HG02870 (cell line): ENCODE measurements around the gene CLDN11.

Experiments
- ATAC-seq: cut with Tn5 transposase; IDR thresholded peaks from one replicate; pipeline ENCODE4 v1.9.1; 2021; ENCODE audit warnings: mild to moderate bottlenecking, moderate library complexity; ENCODE audit not compliant: unreplicated experiment

The CLDN11 gene

DNA sequence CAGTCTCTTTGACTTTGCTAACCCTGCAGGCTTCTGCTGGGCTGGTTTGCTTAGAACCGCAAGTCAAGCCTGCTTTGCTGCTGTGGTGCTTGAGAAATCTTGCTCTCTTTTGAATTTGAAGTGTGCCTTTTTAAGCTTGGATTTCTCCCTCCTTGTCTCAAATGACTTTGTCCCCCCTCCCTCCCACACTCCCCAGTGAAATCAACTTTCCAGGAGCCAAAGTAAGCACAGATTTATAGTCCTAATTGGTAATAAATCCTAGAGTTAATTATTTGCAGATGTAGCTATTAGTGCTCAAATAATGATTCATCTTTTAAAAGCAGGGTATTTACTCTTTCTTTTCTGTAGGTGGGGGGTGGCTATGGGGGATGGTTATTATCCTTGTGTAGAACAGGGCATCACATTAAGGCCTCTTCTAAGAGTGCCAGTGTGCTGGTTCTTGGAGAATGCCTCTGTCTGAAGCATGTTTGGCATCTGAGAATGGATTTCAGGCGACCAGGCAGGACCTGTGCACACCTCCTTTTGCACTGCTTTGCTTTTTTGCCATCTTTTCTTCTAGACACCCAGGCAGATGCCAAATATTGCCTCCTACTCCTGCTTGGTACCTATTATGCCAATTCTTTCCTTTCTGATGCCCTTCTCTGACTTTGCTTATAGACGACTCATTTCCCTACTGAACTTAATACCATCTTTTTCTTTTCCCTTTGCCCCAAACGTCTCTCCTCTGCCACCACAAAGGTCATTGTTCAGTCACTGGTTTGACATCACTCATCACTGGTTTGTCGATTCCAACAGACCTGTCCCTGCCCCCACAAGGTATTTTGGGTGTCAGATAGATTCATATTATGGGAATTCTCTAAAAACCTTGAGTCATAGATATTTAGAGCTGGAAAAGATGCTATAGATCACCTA is 50.7 kb downstream of the CLDN11 start:
- ATAC-seq: no peak

DNA sequence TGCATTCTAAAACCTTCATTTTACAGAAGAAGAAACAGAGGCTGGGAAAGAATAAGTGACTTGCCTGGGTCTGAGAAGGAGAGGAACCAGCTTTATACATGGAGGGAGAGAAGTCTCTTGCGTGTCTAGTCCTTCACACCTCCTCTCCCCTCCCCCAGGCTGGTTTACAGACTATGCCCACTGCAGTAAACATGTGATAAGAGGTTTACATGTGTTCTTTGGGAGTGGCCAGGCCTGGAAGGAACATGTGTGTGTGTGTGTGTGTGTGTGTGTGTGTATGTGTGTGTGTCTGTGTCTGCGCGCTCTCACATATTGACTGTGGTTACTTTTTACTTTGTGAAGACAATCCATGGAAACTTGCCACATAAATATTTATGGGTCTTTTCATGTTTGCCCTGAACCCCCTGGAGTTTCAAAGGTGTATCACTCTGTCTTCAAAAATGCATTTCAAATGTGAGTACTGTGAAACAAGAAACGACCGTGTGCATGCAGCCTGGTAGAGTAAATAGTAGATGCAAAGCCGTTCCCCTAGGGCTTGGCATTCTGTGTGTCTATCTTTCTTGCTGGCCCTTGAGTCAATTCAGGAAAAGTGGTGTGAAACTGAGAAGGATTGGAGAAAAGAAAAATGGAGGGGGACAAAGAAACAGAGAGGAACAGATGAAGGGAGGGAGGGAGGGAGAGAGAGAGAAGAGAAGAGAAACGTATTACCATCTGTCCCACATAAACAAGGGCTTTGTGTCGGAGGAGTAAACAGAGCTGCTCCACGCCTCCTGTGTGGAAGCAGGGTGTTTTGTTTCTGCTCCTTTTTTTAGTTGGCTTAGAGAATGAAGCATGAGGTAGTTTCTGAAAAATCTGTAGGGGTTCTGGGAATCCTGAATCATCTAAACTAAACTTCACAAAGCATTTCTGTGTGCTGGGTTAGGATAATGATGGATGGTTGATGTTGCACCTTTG is 51.7 kb downstream of the CLDN11 start:
- ATAC-seq: no peak

DNA sequence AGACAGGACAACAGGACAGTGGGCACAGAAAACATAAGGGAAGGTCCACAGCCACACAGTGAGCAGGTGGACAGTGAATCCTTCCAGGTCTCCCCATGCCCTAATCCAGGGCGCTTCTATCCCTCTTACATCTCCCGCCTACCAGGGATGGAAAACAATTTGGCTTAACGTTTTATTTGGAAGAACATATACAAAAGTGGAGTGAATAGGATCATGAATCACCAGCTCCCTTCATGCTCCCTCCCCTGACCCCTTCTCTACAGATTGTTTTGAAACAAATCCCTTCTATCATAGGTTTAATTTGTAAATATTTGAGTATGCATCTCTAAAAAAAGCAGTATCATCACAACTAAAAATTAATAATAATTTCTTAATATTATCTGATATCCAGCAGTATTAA is 52.5 kb downstream of the CLDN11 start:
- ATAC-seq: no peak

DNA sequence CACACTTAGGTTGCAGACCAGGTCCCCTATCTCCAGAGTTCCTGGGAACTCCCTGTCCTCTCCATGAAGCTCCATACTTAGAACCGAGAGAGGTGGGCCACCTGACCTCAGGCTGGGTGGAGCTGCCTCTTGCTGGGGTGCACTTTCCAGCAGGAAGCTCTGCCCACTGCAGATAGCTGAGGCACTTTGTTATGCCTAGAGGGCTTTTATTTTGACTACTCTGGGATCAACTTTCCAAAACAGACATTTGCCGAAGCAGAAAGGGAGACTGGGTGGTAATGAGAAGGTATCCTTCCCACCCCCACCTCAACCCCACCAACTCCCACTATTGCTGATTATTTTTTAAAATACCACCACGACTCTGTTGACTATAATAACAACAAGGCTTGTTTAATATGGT is 54.7 kb downstream of the CLDN11 start:
- no peak for ATAC-seq

DNA sequence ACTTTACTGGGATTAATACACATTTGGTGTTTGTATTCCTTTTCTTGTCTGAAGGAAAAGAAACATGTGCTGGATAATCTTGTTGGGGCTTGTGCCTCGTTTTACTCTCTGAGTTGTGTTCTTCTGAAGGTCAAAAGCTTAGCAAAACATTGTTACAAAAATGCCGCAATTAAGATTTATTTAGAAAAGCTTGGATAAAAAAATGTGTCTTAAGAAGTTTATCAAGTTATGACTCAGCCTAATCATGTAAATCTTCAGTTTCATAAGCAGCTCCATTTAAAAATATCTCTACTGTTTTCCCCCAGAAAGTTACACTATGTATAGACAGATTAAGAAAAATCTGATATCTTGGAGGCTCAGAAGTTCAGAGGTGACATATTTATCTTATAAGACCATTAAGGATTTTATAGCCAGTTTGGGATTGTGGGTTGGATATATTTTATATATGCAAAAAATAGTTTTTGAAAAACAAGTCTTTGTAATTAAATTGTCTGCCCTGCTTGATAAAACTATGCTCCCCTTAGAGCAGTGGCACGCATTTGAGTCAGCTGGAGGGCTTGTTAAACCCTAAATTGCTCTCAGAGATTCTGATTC is 56.5 kb downstream of the CLDN11 start:
- no peak for ATAC-seq

DNA sequence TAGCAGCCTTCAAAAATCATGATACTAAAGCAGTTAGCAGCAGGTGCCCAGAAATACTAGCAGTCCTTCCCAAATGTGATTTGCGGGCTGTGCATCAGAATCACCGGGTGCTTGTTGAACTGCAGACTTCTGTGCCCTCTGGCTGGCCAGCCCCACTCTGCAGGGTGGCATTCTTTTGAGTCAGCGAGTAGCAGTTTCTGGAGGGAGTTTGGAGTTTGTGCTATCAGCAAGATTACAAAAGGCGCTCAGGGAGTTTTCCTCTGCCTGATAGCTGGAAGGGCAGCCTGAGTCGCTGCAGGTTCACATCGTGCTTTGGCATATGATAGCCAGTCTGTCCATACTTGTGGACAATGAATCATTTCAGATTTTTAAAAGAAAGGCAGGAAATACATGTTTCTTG is 57.6 kb downstream of the CLDN11 start:
- no peak for ATAC-seq

DNA sequence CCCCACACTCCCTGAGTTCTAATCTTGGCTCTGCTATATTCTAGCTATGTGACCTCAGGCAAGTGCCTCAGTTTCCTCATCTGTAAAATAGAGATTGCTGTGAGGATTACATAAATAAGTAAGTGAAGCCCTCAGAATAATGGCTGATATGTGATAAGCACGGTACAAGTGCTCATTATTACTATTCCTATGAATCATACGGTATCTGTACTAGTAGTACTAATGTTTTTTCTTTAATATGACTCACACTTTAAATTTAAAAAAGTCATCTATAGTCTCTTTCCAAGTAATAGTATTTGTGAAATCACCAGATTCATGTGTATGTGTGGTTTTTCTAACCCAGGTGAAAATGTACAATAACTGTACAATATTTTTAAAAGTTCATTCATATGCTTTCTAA is 58.7 kb downstream of the CLDN11 start:
- ATAC-seq: no peak

DNA sequence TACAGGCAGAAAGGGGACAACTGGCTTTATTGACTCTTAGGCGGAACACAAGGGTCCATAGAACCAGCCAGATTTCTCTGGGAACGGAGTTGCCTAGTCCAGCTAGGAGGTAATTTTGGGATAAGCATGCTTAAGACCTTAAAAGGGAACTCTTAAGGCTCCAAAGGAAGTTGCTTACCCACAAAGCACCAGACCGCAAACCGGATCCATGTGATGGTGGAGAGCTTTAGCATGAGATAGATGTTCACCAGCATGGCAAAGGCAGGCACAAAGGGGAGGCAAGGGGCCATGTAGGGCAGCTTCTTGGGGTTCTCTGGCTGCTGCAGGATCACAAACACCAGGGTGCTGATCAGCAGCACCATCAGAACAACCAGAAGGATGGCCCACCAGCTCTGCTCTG is 61.4 kb downstream of the CLDN11 start:
- no peak for ATAC-seq

DNA sequence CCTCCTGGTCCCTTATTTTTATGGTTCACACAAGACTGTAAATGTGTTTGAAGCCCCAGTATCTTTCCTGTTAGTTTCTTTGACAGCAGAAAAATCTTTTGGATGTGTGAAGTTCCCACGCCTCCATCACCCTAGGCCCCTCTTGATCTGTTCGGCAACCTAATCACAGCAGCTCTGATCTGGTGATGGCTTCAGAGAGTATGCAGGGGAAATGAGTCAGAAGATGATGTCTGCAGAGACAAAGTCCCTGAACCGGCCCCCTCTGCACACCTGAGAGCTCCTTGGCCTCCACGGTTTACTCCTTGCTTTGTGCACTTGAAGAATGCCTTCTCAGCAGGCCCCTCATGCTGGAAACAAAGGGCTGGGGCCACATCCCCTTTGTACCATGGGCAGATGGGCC is 63.5 kb downstream of the CLDN11 start:
- ATAC-seq: no peak

DNA sequence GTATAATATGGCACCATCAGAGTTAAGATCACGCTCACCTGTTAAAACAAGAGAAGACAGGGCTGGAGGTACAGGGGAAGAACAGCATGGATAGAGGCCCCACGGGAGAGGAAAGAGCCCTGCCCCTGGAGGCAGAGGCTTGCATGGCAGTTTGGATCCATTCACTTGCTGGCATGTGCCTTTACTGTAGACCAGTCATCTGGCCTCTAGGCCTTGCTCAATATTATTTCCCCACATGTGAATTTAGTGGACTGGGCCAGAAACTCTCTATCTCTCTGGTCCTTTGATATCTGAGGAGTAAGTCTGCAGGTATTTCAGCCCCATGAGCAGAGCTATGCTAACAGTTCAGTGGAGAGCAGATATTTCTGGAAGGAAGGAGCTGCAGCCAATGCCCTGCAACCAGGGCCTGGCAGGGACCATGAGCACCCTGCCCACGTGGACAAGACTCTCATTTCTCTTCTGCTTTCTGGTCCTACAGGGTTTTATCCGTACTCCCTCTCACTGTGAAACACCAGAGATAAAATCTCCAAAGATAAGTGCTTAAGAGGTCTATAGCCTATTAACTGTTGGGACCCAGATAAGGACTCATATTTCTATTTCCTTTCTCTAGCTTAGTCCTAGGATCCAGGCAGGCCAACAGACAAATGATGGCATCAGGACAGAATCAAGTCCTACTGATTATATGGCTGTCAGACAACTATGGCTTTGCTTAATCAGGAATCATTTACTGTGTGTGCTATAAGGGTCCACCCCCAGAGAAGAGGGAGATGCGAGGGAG is 65.0 kb downstream of the CLDN11 start:
- no peak for ATAC-seq
